ENCODE data around the gene ACSL1. TPM values are rescaled to one million over a fixed set of nuclear protein-coding genes. Genes with fewer than 3 reads are reported as not detected.

The ACSL1 gene
- total RNA-seq, 4 donors from 2014 or later: 43.5 to 136 (median 52.0) TPM

DNA sequence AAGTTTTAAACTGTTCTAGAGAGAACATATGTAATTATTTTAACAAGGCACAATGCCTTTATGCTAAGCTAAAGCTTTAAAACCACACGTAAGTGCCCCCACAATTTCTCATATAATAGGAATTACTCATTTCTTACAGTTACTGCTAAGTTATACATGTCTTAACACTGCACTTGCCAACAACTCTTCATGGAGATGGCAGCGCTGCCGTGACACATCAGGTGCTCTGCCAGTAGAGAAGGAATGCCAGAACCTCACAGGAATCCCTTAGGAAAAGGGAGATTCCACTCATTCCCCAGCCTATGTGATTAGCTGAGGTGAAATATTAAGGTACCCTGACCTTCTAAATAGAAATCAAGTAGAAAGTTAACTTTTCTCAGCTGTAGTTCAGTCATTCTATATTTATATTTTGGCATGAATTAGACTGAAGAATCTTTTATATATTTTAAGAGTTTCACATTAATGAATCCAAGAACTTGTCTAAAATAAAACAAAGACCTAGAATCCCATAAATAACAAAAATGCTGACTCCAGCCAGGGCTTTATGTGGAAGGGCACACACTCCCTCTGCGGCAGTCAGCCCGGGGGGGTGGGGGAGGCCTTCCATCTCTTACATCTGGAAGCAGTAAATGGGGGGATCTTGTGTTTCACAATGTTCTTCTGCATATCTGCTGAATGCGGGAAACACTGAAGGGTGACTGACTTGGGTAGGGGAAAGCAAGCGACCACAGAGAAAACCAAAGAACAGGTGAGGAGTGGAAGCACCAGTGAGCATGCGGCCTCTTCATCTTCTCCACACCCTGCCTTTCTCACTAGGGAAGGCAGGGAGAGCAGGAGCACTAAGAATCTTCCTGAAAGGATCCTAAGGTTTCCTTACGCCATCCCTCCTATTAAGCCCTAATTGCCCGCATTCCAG, 23.7 kb downstream of the ACSL1 start:
- TF ChIP-seq, protein P1, sequence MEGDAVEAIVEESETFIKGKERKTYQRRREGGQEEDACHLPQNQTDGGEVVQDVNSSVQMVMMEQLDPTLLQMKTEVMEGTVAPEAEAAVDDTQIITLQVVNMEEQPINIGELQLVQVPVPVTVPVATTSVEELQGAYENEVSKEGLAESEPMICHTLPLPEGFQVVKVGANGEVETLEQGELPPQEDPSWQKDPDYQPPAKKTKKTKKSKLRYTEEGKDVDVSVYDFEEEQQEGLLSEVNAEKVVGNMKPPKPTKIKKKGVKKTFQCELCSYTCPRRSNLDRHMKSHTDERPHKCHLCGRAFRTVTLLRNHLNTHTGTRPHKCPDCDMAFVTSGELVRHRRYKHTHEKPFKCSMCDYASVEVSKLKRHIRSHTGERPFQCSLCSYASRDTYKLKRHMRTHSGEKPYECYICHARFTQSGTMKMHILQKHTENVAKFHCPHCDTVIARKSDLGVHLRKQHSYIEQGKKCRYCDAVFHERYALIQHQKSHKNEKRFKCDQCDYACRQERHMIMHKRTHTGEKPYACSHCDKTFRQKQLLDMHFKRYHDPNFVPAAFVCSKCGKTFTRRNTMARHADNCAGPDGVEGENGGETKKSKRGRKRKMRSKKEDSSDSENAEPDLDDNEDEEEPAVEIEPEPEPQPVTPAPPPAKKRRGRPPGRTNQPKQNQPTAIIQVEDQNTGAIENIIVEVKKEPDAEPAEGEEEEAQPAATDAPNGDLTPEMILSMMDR (IDR thresholded peaks at IDR 0.05): no peak
- no peak for TF ChIP-seq POLR2A (IDR thresholded peaks at IDR 0.05; ENCODE audit: low read depth)
- no peak for TF ChIP-seq POLR2AphosphoS5 (IDR thresholded peaks at IDR 0.05)
- H3K9me3 ChIP-seq: no peaks in the 10 kb centered on the region
- no peak overlapping the region for H3K4me3 ChIP-seq
- DNase-seq (ENCODE audit: extremely low spot score): no peak
- peaks cover 0 to 59% (median 13%) of the 10 kb centered on the region in 4 donors for H3K36me3 ChIP-seq
- H3K27me3 ChIP-seq: no peaks in the 10 kb centered on the region
- H3K4me1 ChIP-seq: peaks cover 21 to 38% (median 33%) of the 10 kb centered on the region in 4 donors
- intact Hi-C loops (cut with DNase I): no loop called here
- WGBS: 63% methylated on average over 10 of the region's 10 CpGs
- peak overlapping the region in 3 of 4 donors; percentile 1 to 11 (median 10) for H3K27ac ChIP-seq (replicated peaks in 1 of 4)

DNA sequence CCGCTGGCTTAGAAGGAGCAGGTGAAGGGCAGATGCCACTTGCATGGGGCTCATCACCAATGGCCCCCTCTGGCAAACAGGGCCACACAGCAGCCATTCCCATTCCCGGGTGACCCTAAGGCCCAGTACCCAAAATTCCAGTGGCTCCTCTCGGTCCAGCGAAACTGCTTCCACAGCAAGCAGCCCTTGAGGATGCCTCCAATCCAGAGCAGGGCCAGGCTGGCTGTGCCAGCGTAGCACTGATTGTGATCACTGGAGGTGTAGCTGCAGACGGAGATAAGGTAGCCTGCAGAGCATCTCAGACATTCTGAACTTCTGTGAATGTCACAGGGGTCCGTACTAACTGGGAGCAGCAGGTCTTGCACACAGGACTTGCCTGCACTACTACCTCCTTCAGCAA, 27.3 kb downstream of the ACSL1 start:
- H3K9me3 ChIP-seq: no peaks in the 10 kb centered on the region
- no peak overlapping the region for H3K27ac ChIP-seq (replicated peaks in 1 of 4)
- no peaks in the 10 kb centered on the region for H3K27me3 ChIP-seq
- intact Hi-C loops (cut with DNase I): no loop called here
- peaks cover 34 to 40% (median 39%) of the 10 kb centered on the region in 4 donors for H3K4me1 ChIP-seq
- 94% methylated on average over 6 of the region's 7 CpGs for whole genome bisulfite sequencing
- no peak for TF ChIP-seq EP300 (IDR thresholded peaks at IDR 0.05)
- DNase-seq (ENCODE audit: extremely low spot score): no peak
- H3K36me3 ChIP-seq: peaks cover 0 to 78% (median 14%) of the 10 kb centered on the region in 4 donors
- H3K4me3 ChIP-seq: no peak overlapping the region

- Histone ChIP-seq H3K4me3 (no peak overlapping the region), H3K9me3 (no peaks in the 10 kb centered on the region), H3K27me3 (no peaks in the 10 kb centered on the region), H3K4me1 (peaks cover 29 to 44% (median 37%) of the 10 kb centered on the region in 4 donors), H3K36me3 (peaks cover 0 to 64% (median 14%) of the 10 kb centered on the region in 4 donors), H3K27ac (replicated peaks in 1 of 4) (no peak overlapping the region)
- WGBS: 82% methylated on average over 9 of the region's 9 CpGs
- TF ChIP-seq POLR2A (IDR thresholded peaks at IDR 0.05; ENCODE audit: low read depth) (no peak), POLR2AphosphoS5 (IDR thresholded peaks at IDR 0.05) (no peak)
- DNase-seq (ENCODE audit: extremely low spot score): no peak
- intact Hi-C loops (cut with DNase I): no loop called here
Measured at GRCh38 chr4:184796906-184797305, 28.9 kb downstream of the ACSL1 start.

GRCh38 chr4:184795214-184795844, 30.4 kb downstream of the ACSL1 start:
- Histone ChIP-seq H3K36me3 (peaks cover 0 to 50% (median 14%) of the 10 kb centered on the region in 4 donors), H3K4me1 (peaks cover 20 to 43% (median 27%) of the 10 kb centered on the region in 4 donors), H3K9me3 (no peaks in the 10 kb centered on the region), H3K4me3 (no peak overlapping the region), H3K27ac (replicated peaks in 1 of 4) (peak overlapping the region in 3 of 4 donors; percentile 3 to 25 (median 12)), H3K27me3 (no peaks in the 10 kb centered on the region)
- TF ChIP-seq POLR2AphosphoS5 (IDR thresholded peaks at IDR 0.05): no peak
- no peak for DNase-seq (ENCODE audit: extremely low spot score)
- intact Hi-C loops (cut with DNase I): no loop called here
- 52% methylated on average over 9 of the region's 9 CpGs for WGBS

- intact Hi-C loops (cut with DNase I): no loop called here
- TF ChIP-seq POLR2AphosphoS5 (IDR thresholded peaks at IDR 0.05): no peak
- TF ChIP-seq EP300 (IDR thresholded peaks at IDR 0.05): no peak
- no peak for TF ChIP-seq POLR2A (IDR thresholded peaks at IDR 0.05; ENCODE audit: low read depth)
- TF ChIP-seq, protein P1 (IDR thresholded peaks at IDR 0.05): no peak
- Histone ChIP-seq H3K4me1 (peaks cover 20 to 39% (median 27%) of the 10 kb centered on the region in 4 donors), H3K4me3 (no peak overlapping the region), H3K27ac (replicated peaks in 1 of 4) (peak overlapping the region in 1 of 4 donors; percentile 14), H3K27me3 (no peaks in the 10 kb centered on the region), H3K9me3 (no peaks in the 10 kb centered on the region), H3K36me3 (peaks cover 0 to 47% (median 14%) of the 10 kb centered on the region in 4 donors)
- WGBS: 96% methylated on average over 4 of the region's 5 CpGs
- DNase-seq (ENCODE audit: extremely low spot score): no peak
Measured at GRCh38 chr4:184794470-184794869, 31.3 kb downstream of the ACSL1 start.

GRCh38 chr4:184793735-184794355, 31.9 kb downstream of the ACSL1 start:
- TF ChIP-seq POLR2AphosphoS5 (IDR thresholded peaks at IDR 0.05): no peak
- TF ChIP-seq EP300 (IDR thresholded peaks at IDR 0.05): no peak
- TF ChIP-seq, protein P1 (IDR thresholded peaks at IDR 0.05): no peak
- Histone ChIP-seq H3K27ac (replicated peaks in 1 of 4) (no peak overlapping the region), H3K36me3 (peaks cover 0 to 45% (median 16%) of the 10 kb centered on the region in 4 donors), H3K4me3 (no peak overlapping the region), H3K4me1 (peaks cover 20 to 39% (median 27%) of the 10 kb centered on the region in 4 donors), H3K9me3 (no peaks in the 10 kb centered on the region), H3K27me3 (no peaks in the 10 kb centered on the region)
- no peak for DNase-seq (ENCODE audit: extremely low spot score)
- 85% methylated on average over 9 of the region's 9 CpGs for whole genome bisulfite sequencing
- intact Hi-C loops (cut with DNase I): no loop called here

All from esophagus muscularis mucosa (tissue), 4 donors.